T-helper 1 cell treated with Interleukin-12 subunit alpha and Interleukin-12 subunit beta and Interleukin-4 antibody, amounts not matched to agents 30 μg/mL and 1 μg/mL, for 36 hours (primary cell): ENCODE data around the gene IL20RA.

Source experiments
- H3K27ac Mint-ChIP-seq: one replicate; pipeline ENCODE4 v1.8.0; 2021; ENCODE audit warnings: mild to moderate bottlenecking, mixed read lengths
- H3K27me3 Mint-ChIP-seq: one replicate; pipeline ENCODE4 v1.8.0; 2021; ENCODE audit warnings: low read depth, mixed read lengths
- H3K36me3 Mint-ChIP-seq: one replicate; pipeline ENCODE4 v1.8.0; 2021; ENCODE audit warnings: low read depth, mixed read lengths
- H3K4me1 Mint-ChIP-seq: one replicate; pipeline ENCODE4 v1.8.0; 2021; ENCODE audit warnings: low read depth, mixed read lengths
- H3K4me3 Mint-ChIP-seq: one replicate; pipeline ENCODE4 v1.8.0; 2021; ENCODE audit warnings: mild to moderate bottlenecking, moderate library complexity, mixed read lengths
- H3K9me3 Mint-ChIP-seq: one replicate; pipeline ENCODE4 v1.8.0; 2021; ENCODE audit warnings: mixed read lengths

Gene IL20RA

DNA sequence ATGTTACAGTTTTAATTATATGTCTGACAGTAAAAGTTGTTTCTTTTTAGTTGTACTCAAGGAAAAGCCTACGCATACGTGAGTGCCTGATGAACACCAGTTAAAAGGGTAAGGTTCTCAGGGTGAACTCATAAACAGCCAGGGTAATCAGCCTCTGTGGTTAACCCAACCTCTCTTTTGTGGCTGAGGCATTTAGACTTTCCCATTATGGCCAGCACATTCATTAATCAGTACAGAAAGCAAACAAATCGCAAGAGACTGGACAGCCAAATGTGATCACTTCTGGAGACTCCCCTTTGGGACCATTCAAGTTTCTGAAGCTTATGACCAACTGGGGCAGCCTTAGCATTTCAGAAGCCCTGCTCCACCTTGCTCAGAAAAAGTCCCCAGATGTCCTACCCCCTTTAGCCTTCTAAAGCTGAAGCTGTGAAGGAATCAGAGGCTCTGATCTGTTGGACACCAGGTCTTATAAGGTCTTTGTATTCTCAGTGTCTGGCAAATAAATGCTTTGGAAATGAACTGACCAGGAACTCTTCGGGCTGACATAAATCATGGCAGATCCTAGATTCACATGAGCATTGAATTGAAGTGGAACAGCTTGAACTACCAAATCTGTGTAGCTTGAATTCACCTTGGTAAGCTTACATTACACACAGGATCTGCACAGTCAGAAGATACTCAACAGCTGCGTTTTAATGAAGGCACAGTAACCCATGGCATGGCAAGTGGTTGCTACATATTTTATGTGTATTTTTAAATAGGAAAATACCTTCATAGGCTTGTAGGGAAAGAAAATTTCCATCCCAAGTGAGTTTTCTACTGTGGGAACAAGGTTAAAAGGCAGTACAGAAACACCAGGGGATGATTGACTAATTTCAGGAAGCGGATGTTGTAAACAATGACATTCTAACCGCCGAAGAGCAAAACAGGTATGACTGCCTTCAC, 18.7 kb downstream of the IL20RA start:
- Mint-ChIP-seq H3K4me1 (peaks cover 9% of the 10 kb centered on the region), H3K9me3 (no peaks in the 10 kb centered on the region), H3K27me3 (peaks cover 56% of the 10 kb centered on the region), H3K27ac (no peak overlapping the region), H3K4me3 (no peak overlapping the region), H3K36me3 (no peaks in the 10 kb centered on the region)

DNA sequence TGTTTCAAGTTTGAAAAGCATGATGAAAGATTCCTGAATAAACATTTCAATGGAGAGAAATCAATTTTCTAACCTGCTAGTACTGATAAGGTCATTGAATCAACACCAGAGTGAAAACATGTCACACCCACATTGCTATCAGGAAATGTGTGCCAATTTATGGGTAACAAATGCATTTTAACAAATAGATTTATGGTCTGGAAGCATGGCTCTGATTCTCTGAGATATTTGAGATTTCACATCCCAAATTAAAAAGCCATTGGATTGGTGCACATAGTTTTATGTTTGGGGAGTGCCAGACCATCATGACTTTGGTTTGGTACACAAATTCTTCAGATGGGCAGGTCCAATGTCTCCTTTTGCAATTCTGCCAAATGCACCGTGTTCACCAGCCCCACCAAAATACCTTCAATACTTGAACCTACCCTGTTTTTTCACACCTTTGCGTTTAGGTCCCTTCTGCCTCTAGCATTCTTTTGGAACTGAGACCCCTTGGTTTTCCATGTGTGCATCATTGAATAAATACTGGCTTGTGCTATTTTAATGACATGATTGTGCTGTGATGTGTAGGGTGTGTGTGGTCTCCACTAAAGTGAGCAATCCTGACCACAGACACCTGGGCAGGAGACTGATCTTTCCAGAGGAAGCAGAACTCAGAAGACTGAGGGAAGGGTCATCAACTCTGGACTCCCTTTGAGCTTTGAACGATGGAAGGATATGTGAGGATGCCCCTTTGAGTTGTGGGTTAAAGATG, 20.4 kb downstream of the IL20RA start:
- no peak overlapping the region for H3K27ac Mint-ChIP-seq

DNA sequence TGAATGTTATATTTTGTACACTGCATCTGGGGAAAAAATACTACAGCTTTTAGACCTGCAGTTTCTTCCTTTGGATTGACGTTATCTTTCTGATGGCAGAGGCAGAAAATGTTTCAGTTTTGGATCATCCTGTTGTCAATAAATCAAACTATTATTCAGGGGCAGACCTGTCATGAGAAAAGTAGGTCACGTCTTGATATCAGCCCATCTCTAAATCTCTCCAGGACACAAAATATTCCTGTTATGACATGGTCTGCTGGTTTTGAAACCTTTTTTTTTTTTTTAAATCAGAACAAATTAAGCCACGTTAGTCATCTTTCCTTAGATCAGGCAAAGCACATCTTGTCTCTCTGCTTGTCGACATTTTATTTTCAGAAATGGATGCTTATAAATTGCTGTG, 24.0 kb downstream of the IL20RA start:
- Mint-ChIP-seq H3K27ac (no peak overlapping the region), H3K27me3 (peaks cover 67% of the 10 kb centered on the region), H3K4me3 (no peak overlapping the region), H3K36me3 (no peaks in the 10 kb centered on the region), H3K4me1 (no peaks in the 10 kb centered on the region), H3K9me3 (peaks cover 8% of the 10 kb centered on the region)

More for the DNA sequence above, 20.4 kb downstream of the IL20RA start:
- Mint-ChIP-seq H3K9me3 (peaks cover 8% of the 10 kb centered on the region), H3K27me3 (peaks cover 58% of the 10 kb centered on the region), H3K36me3 (no peaks in the 10 kb centered on the region), H3K4me3 (no peak overlapping the region), H3K4me1 (peaks cover 7% of the 10 kb centered on the region)

DNA sequence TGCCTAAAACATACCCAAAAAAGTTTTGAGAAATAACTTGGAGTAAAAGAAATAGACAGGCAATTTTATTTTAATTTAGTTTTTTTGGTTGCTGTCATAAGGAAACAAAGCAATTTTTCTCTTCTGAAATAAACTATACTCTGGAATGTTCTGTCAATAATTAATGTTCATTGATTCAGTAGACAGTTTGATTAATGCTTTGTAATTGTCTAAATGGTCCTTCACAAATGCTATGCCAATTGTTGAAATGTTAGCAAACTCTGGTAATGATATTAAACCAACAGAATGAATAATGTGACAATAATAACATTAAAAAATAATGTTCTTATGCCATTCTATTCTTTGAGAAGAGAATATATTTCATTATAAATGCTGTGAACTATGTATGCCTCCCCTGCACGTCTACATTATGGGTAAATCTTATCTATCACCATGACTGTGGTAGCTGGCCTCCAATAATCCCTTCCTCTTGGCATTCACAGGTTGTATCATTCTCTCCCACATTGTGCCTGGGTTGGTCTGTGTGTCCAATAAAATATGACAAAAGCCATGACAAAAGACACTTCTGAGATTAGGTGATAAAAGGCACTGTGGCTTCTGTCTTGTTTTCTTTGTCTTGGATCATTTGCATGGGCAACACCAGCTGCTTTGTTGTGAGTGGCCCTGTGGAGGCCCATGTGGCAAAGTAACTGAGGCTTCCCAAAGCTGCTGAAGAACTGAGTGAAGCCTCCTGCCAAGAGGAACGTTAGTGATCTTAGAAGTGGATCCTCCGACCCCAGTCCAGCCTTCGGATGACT, 25.1 kb downstream of the IL20RA start:
- Mint-ChIP-seq H3K27ac (no peak overlapping the region), H3K4me1 (no peaks in the 10 kb centered on the region), H3K9me3 (peaks cover 8% of the 10 kb centered on the region), H3K4me3 (no peak overlapping the region), H3K36me3 (no peaks in the 10 kb centered on the region), H3K27me3 (peaks cover 70% of the 10 kb centered on the region)

DNA sequence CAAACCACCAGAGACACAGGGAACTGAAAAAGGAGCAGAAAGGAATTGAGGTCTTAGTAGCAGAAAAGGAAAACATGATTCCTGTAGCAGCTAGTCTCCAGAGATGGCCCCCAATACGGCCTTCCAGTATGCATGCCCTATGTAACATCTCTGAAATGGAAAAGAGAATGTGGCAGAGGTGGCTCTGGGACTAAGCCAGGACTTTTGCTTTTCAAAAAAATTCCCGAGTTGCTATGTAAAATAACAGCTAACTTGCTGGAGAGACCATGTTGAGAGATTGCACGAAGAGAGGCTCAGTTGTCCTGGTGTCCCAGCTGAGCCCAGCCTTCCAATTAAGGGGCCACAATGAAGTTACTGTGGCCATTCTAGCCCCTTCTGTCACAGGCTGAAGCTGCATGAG, 27.7 kb downstream of the IL20RA start:
- Mint-ChIP-seq H3K4me1 (no peaks in the 10 kb centered on the region), H3K9me3 (peaks cover 8% of the 10 kb centered on the region), H3K4me3 (no peak overlapping the region), H3K27me3 (peaks cover 66% of the 10 kb centered on the region), H3K36me3 (no peaks in the 10 kb centered on the region), H3K27ac (no peak overlapping the region)

DNA sequence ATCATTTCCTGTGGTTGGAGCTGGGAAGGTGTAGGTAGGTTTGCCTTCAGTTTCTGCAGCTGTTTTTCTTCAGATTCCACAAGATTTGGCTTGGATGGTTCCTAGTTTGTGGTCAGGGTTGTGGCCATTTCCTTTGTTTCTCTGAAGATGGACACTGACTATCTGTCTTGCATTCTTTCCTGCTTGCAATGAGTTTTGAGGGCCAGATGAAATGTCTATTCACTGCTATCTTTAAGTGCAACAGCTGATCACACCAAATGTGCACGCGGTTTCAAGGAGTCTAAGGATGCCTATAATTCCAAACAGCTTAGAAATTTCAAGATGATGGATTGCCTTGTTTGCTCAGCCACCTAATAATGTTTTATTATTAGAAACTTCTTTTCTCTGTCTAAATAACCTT, 28.4 kb downstream of the IL20RA start:
- H3K36me3 Mint-ChIP-seq: no peaks in the 10 kb centered on the region
- H3K27ac Mint-ChIP-seq: no peak overlapping the region
- no peak overlapping the region for H3K4me3 Mint-ChIP-seq
- peaks cover 8% of the 10 kb centered on the region for H3K9me3 Mint-ChIP-seq
- H3K4me1 Mint-ChIP-seq: no peaks in the 10 kb centered on the region
- peaks cover 73% of the 10 kb centered on the region for H3K27me3 Mint-ChIP-seq

DNA sequence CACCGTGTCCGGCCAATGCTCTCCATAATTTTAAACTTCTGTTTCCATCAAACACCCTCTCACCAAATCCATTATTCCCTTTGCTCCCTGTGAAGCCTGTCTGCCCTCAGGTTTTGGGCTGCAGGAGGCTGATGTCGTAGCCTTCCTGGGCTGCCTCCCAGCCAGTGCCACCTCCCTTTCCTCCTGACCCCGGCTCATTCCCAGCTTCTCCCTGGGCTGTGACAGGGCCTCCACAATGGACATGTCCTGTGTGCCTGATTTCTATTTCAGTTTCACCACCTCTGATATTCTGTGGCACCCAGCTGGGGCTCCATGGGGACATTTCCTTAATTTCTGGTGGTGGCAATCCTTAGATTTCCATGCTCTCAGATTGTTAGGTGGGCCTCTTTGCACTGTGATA, 28.8 kb downstream of the IL20RA start:
- H3K36me3 Mint-ChIP-seq: no peaks in the 10 kb centered on the region

DNA sequence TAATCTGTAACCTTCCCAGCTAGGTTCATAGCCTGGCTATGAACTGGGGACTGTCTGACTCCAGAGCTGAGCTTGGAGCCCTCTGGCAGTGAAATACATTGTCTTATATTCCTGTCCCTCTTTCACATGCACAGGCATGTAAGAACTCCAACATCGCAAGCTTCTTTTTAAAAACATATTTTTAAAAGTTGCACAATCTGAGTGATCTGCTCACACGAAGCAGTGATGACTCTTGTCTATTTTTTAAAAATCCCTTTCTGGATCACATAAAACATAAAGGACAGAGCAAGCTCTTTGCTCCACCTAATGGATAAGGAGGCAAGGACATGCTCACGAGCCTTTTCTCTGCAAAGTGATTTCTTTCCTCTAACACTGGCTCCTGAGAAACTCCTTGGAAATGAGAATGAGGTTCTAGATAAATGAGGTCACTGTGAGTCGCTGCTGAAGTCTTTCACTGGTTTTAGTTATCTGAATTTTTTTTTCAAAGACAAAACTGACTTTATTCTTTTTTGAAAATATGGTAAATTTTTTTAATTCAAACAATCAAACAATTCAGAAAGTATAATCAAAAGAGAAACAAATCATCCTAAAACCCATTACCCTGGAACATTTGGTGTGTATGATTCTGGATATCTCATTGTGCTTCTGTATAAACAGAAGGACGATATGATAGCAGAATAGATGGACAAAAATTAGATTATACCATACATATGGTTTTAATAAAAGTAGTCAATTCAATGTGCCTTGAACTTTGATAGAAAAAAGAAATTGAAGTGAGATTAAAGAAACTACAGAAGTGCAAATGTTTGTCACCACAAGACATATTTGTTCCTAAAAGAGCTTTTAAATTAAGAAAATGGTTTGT, 30.8 kb downstream of the IL20RA start:
- Mint-ChIP-seq H3K4me3 (no peak overlapping the region), H3K36me3 (no peaks in the 10 kb centered on the region), H3K4me1 (no peaks in the 10 kb centered on the region), H3K9me3 (no peaks in the 10 kb centered on the region), H3K27ac (no peak overlapping the region), H3K27me3 (peaks cover 73% of the 10 kb centered on the region)

More for the DNA sequence above, 28.8 kb downstream of the IL20RA start:
- Mint-ChIP-seq H3K27me3 (peaks cover 74% of the 10 kb centered on the region), H3K4me1 (no peaks in the 10 kb centered on the region), H3K4me3 (no peak overlapping the region), H3K9me3 (peaks cover 8% of the 10 kb centered on the region), H3K27ac (no peak overlapping the region)

DNA sequence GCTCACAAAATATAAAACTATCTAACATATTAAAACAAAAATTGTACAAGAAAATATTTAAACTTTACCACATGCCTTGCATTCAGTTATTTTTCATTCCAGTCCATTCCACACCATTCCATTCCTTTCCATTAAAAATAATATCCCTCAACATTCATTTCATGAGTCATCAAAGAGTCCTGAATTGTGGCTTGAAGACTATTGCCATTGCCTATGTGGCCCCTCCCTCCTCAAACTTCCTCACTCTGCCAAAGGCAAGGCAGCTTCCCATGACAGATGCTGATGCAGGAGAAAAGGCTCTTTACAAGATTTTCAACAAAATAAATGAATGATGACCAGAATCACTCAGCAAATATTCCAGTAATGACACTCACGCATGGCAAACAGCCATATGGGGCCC, 31.7 kb downstream of the IL20RA start:
- H3K27me3 Mint-ChIP-seq: peaks cover 70% of the 10 kb centered on the region
- H3K27ac Mint-ChIP-seq: no peak overlapping the region
- no peaks in the 10 kb centered on the region for H3K36me3 Mint-ChIP-seq
- H3K4me1 Mint-ChIP-seq: no peaks in the 10 kb centered on the region
- no peak overlapping the region for H3K4me3 Mint-ChIP-seq
- H3K9me3 Mint-ChIP-seq: no peaks in the 10 kb centered on the region

DNA sequence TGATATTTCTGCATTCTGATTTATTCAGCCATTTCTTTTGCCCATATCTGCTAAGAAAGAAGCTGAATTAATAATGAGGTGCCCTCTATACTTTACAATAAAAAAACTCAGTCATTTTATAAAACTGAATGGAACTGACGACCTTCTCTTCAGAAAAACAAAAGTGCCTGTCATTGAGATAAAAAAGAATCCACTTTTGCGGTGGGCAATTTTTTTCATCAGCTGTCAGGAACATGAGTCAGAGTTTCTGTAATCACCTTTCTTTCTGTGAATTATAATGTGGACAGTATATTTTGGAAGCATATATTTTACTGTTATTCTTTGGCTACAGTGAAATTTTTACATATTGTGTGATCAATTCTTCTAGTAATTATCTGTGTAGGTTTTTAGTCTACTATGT, 33.4 kb downstream of the IL20RA start:
- no peaks in the 10 kb centered on the region for H3K36me3 Mint-ChIP-seq
- no peaks in the 10 kb centered on the region for H3K4me1 Mint-ChIP-seq
- H3K27me3 Mint-ChIP-seq: peaks cover 63% of the 10 kb centered on the region
- H3K4me3 Mint-ChIP-seq: no peak overlapping the region
- no peak overlapping the region for H3K27ac Mint-ChIP-seq
- H3K9me3 Mint-ChIP-seq: no peaks in the 10 kb centered on the region

DNA sequence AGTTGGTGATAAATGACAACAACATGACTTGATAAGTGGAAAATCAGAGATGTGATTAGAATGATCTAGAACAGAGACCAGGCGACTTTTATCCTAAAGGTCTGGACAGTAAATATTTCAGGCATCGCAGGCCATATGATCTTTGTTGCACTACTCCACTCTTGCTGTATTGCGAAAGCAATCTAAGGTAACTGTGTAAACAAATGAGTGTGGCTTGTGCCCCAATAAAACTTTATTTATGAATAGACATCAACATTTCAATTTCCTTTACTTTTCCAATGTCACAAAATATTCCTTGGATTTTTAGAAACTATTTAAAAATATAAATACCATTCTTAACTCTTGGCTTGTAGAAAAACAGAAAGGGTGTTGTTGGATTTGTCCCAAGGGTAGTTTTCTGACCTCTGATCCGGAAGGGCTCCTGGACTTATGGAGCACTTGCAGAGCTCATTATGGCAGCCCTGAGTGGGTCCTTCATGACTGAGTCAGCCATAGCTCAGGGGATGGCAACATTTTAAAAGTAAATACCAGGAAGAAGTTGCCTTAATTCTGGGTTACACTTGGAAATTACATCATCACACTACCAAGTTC, 34.5 kb downstream of the IL20RA start:
- Mint-ChIP-seq H3K4me1 (no peaks in the 10 kb centered on the region), H3K27ac (no peak overlapping the region), H3K9me3 (no peaks in the 10 kb centered on the region), H3K27me3 (peaks cover 52% of the 10 kb centered on the region), H3K4me3 (no peak overlapping the region), H3K36me3 (no peaks in the 10 kb centered on the region)

DNA sequence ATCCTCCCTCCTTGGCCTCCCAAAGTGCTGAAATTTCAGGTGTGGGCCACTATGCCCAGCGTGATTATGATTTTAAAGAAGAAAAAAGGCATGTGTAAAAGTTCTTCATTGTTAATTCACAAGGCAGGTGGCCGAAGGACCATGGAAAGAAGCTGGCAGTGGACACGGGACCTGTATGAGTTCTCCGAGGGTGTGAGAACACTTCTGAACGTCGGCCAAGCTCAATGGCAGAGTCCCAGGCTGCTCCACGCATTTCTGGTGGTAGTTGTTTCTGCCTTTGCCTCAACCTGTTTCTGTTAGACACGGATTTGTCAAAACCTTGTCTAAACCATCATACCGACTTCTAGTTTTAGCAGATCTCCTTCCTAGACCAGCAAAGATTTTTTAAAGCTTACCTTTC, 36.6 kb downstream of the IL20RA start:
- Mint-ChIP-seq H3K27ac (no peak overlapping the region), H3K36me3 (no peaks in the 10 kb centered on the region), H3K4me1 (no peaks in the 10 kb centered on the region), H3K27me3 (peaks cover 49% of the 10 kb centered on the region), H3K4me3 (no peak overlapping the region), H3K9me3 (no peaks in the 10 kb centered on the region)

DNA sequence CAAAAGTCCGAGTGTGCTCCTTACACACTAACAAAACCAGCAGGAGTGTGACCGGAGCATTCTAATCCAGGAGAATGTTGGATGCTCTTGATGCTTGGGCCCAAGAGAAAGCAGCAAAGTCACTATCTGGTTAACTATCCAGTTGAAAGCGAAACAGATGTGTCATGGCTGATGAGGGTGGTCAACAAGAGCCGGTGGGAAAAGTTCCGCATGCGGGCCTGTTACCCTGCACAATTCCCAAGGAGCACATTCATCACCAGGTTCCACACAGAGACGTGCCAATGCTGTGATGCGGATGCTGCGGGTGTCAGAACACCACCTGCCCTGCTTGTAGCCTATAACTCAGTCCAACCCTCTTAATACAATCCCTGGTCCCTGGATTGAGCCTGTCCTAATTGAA, 38.7 kb downstream of the IL20RA start:
- peaks cover 54% of the 10 kb centered on the region for H3K27me3 Mint-ChIP-seq
- no peaks in the 10 kb centered on the region for H3K36me3 Mint-ChIP-seq
- no peaks in the 10 kb centered on the region for H3K9me3 Mint-ChIP-seq
- no peak overlapping the region for H3K27ac Mint-ChIP-seq
- no peaks in the 10 kb centered on the region for H3K4me1 Mint-ChIP-seq
- no peak overlapping the region for H3K4me3 Mint-ChIP-seq
